Measurements from ENCODE around the gene CC2D2A.

DNA sequence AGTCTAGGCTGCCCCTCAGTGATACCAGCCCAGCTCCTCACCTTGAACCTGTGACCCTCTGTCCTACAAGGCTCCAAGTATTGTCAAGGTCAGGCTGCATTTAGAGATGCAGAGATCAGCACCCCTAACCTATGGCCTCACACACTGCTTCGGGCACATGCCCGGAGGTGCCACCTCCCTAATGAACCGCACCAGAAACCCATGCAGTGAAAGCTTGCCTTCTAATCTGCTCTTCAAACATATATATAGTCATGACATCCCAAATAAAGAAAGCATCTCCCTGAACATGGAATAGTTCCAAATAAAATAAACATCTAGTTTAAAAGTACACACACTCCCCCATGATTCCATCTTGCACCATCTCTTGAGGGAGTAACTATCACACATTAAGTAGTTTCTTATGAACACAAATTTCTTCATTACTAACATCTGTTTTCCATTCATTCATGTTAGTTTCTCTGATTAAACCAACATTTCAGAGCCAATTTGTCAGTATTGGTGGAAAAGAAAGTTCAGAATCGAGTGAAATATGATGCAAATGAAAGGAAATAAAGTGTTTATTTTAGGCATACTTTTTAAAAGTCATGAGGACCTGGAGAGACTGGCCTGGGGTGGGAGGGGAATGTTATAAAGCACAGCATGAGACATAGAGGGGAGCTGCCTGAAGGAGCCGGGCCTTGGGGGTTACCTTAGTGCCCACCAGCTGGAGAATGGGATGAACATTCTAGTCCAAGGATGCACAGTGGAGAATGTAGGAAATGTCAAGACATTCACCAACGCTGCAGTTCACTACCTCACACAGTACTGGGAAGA, 19.2 kb downstream of the CC2D2A start:
- no peak for TF ChIP-seq EZH2 (IDR thresholded peaks at IDR 0.05; ENCODE audit: borderline replicate concordance, low read depth, low read length, poor library complexity, severe bottlenecking)
- TF ChIP-seq, protein P1, sequence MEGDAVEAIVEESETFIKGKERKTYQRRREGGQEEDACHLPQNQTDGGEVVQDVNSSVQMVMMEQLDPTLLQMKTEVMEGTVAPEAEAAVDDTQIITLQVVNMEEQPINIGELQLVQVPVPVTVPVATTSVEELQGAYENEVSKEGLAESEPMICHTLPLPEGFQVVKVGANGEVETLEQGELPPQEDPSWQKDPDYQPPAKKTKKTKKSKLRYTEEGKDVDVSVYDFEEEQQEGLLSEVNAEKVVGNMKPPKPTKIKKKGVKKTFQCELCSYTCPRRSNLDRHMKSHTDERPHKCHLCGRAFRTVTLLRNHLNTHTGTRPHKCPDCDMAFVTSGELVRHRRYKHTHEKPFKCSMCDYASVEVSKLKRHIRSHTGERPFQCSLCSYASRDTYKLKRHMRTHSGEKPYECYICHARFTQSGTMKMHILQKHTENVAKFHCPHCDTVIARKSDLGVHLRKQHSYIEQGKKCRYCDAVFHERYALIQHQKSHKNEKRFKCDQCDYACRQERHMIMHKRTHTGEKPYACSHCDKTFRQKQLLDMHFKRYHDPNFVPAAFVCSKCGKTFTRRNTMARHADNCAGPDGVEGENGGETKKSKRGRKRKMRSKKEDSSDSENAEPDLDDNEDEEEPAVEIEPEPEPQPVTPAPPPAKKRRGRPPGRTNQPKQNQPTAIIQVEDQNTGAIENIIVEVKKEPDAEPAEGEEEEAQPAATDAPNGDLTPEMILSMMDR (conservative IDR thresholded peaks at IDR 0.05; ENCODE audit: low read depth, low read length) = no peak
